ENCODE data around the gene ACOT13.

DNA sequence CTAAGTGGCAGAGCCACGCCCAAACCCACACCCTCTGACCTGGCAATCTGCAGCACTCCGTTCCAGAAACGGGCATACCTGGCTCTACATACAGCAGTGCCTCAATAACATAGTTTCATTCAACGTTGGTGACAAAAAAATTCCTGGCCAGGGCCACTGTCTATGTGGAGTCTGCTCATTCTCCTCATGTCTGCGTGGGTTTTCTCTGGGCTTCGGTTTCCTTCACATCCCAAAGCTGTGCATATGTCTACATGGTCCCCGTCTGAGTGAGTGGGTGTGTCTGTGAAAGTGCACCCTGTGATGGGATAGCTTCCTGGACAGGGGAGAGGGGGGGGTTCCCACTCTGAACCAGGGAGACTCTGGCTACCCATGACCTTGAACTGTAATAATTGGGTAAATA lies 23.0 kb upstream of the ACOT13 start:
- TF ChIP-seq, protein P1, sequence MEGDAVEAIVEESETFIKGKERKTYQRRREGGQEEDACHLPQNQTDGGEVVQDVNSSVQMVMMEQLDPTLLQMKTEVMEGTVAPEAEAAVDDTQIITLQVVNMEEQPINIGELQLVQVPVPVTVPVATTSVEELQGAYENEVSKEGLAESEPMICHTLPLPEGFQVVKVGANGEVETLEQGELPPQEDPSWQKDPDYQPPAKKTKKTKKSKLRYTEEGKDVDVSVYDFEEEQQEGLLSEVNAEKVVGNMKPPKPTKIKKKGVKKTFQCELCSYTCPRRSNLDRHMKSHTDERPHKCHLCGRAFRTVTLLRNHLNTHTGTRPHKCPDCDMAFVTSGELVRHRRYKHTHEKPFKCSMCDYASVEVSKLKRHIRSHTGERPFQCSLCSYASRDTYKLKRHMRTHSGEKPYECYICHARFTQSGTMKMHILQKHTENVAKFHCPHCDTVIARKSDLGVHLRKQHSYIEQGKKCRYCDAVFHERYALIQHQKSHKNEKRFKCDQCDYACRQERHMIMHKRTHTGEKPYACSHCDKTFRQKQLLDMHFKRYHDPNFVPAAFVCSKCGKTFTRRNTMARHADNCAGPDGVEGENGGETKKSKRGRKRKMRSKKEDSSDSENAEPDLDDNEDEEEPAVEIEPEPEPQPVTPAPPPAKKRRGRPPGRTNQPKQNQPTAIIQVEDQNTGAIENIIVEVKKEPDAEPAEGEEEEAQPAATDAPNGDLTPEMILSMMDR (IDR thresholded peaks at IDR 0.05; ENCODE audit: control extremely low read depth in 1 of 3, insufficient read depth in 1 of 3, low read depth in 1 of 3, low read length in 3 of 3), result no peak
- TF ChIP-seq GABPA (IDR thresholded peaks at IDR 0.05; ENCODE audit: borderline replicate concordance, insufficient read depth, low read length), result no peak
- TF ChIP-seq POLR2A (IDR thresholded peaks at IDR 0.05; ENCODE audit: control extremely low read depth in 1 of 2, low read depth in 2 of 2, low read length in 2 of 2), result no peak
